ENCODE results near the gene CDC73. TPM values are rescaled to one million over a fixed set of nuclear protein-coding genes. Genes with fewer than 3 reads are reported as not detected.

Gene CDC73
- total RNA-seq, 1 donor: 33.4 TPM

GRCh38 chr1:193087893-193088292 is 33.9 kb upstream of the CDC73 start:
- no peak overlapping the region for H3K4me3 ChIP-seq (ENCODE audit: low read depth, low read length)
- no peak for TF ChIP-seq CTCF (IDR thresholded peaks at IDR 0.05; ENCODE audit: insufficient read depth, low read length)
- DNase-seq (ENCODE audit: low read depth): no peak

- TF ChIP-seq CTCF (IDR thresholded peaks at IDR 0.05; ENCODE audit: insufficient read depth, low read length): no peak
- H3K4me3 ChIP-seq (ENCODE audit: low read depth, low read length): no peak overlapping the region
- no peak for DNase-seq (ENCODE audit: low read depth)
Measured at GRCh38 chr1:193090865-193091264, 31.0 kb upstream of the CDC73 start.

- H3K4me3 ChIP-seq (ENCODE audit: low read depth, low read length): no peak overlapping the region
- TF ChIP-seq CTCF (IDR thresholded peaks at IDR 0.05; ENCODE audit: insufficient read depth, low read length): no peak
- DNase-seq (ENCODE audit: low read depth): no peak
Measured at GRCh38 chr1:193094112-193094511, 27.7 kb upstream of the CDC73 start.

GRCh38 chr1:193102662-193103061 is 19.2 kb upstream of the CDC73 start:
- no peak for DNase-seq (ENCODE audit: low read depth)
- no peak for TF ChIP-seq CTCF (IDR thresholded peaks at IDR 0.05; ENCODE audit: insufficient read depth, low read length)
- no peak overlapping the region for H3K4me3 ChIP-seq (ENCODE audit: low read depth, low read length)

- DNase-seq (ENCODE audit: low read depth): peak; percentile 27
- no peak for TF ChIP-seq CTCF (IDR thresholded peaks at IDR 0.05; ENCODE audit: insufficient read depth, low read length)
- H3K4me3 ChIP-seq (ENCODE audit: low read depth, low read length): peak overlapping the region; percentile 83
Measured at GRCh38 chr1:193103759-193104501, 17.9 kb upstream of the CDC73 start.

GRCh38 chr1:193104502-193104906 is 17.3 kb upstream of the CDC73 start:
- no peak for DNase-seq (ENCODE audit: low read depth)
- TF ChIP-seq CTCF (IDR thresholded peaks at IDR 0.05; ENCODE audit: insufficient read depth, low read length): no peak

More at GRCh38 chr1:193104502-193104906, 17.3 kb upstream of the CDC73 start:
- peak overlapping the region; percentile 83 for H3K4me3 ChIP-seq (ENCODE audit: low read depth, low read length)
